CD14-positive monocyte (primary cell): ENCODE results near the gene HPSE2. TPM values are rescaled to one million over a fixed set of nuclear protein-coding genes. Genes with fewer than 3 reads are reported as not detected.
"Not testable (repeated sequence)": the region's sequence is repeated elsewhere in the genome, so short reads cannot be mapped to it uniquely, and the experiment has no call there.

Source experiments
- DNase-seq, 3 donors: peaks; one replicate each; pipeline ENCODE4 v3.0.0-alpha.2; 2011 to 2022
- H2AFZ ChIP-seq: 2 replicates; pipeline ENCODE4 v1.6.0; 2012; ENCODE audit warnings: mild to moderate bottlenecking, low read depth, low read length, inconsistent platforms; ENCODE audit not compliant: insufficient read depth, poor library complexity, severe bottlenecking
- H3K27ac ChIP-seq, 2 donors: 1 replicate in 1 of 2; 2 replicates in 1 of 2; pipeline ENCODE4 v1.5.1; 2012 to 2013; ENCODE audit warnings: low read length in 2 of 2, control low read depth in 1 of 2, inconsistent platforms in 1 of 2, low read depth in 1 of 2, mild to moderate bottlenecking in 1 of 2
- H3K27me3 ChIP-seq, 2 donors: one replicate each; pipeline versions ENCODE4 v1.6.0 to v1.6.1; 2011 to 2013; ENCODE audit warnings: low read length in 2 of 2; ENCODE audit not compliant: control insufficient read depth in 2 of 2, insufficient read depth in 2 of 2
- H3K36me3 ChIP-seq, 2 donors: replicated peaks in 1 of 2; 1 replicate in 1 of 2; 2 replicates in 1 of 2; pipeline versions ENCODE4 v1.5.1 to v1.6.1; 2012 to 2013; ENCODE audit warnings: low read length in 2 of 2, control low read depth in 1 of 2, inconsistent platforms in 1 of 2, mild to moderate bottlenecking in 1 of 2; ENCODE audit not compliant: insufficient read depth in 2 of 2, control insufficient read depth in 1 of 2
- H3K4me1 ChIP-seq, 2 donors: 1 replicate in 1 of 2; 2 replicates in 1 of 2; pipeline versions ENCODE4 v1.5.1 to v1.6.1; 2012 to 2013; ENCODE audit warnings: low read length in 2 of 2, control low read depth in 1 of 2, inconsistent platforms in 1 of 2, mild to moderate bottlenecking in 1 of 2, moderate library complexity in 1 of 2; ENCODE audit not compliant: insufficient read depth in 2 of 2, control insufficient read depth in 1 of 2
- H3K4me2 ChIP-seq: replicated peaks from 2 replicates; pipeline ENCODE3; 2012; ENCODE audit warnings: low read length, moderate library complexity, mild to moderate bottlenecking; ENCODE audit not compliant: poor library complexity, severe bottlenecking; ENCODE audit errors: extremely low read depth
- H3K4me3 ChIP-seq, 3 experiments: fragments of 200-600 bp in 1 of 3; sonication (generic) in 1 of 3; replicated peaks in 1 of 3; 1 replicate in 2 of 3; 2 replicates in 1 of 3; pipeline ENCODE4 v1.5.1; 2011 to 2013; ENCODE audit warnings: low read length in 3 of 3, mild to moderate bottlenecking in 3 of 3, control low read depth in 2 of 3, low read depth in 2 of 3, inconsistent platforms in 1 of 3, moderate library complexity in 1 of 3
- H3K79me2 ChIP-seq: 2 replicates; pipeline ENCODE4 v1.6.0; 2012; ENCODE audit warnings: mild to moderate bottlenecking, control low read depth, inconsistent platforms, low read length, moderate library complexity; ENCODE audit not compliant: insufficient read depth
- H3K9ac ChIP-seq: 2 replicates; pipeline ENCODE4 v1.6.0; 2017; ENCODE audit warnings: low read length, mild to moderate bottlenecking; ENCODE audit not compliant: insufficient read depth, poor library complexity, severe bottlenecking
- H3K9me3 ChIP-seq, 2 donors: replicated peaks in 1 of 2; 1 replicate in 1 of 2; 2 replicates in 1 of 2; pipeline versions ENCODE4 v1.5.1 to v1.6.1; 2012 to 2013; ENCODE audit warnings: low read length in 2 of 2, control low read depth in 1 of 2; ENCODE audit not compliant: control insufficient read depth in 1 of 2, insufficient read depth in 1 of 2
- H4K20me1 ChIP-seq: 2 replicates; pipeline ENCODE4 v1.6.0; 2012; ENCODE audit warnings: mild to moderate bottlenecking, low read length, control low read depth, moderate library complexity; ENCODE audit not compliant: insufficient read depth
- H3K27ac Mint-ChIP-seq, 7 donors: one replicate each; pipeline ENCODE4 v1.8.0; 2020; ENCODE audit warnings: mild to moderate bottlenecking in 7 of 7, mixed read lengths in 7 of 7, moderate library complexity in 6 of 7, inconsistent platforms in 2 of 7
- H3K27me3 Mint-ChIP-seq, 3 donors: one replicate each; pipeline ENCODE4 v1.8.0; 2021 to 2022; ENCODE audit warnings: low read depth in 3 of 3, mild to moderate bottlenecking in 3 of 3, mixed read lengths in 3 of 3, moderate library complexity in 3 of 3, inconsistent platforms in 1 of 3
- H3K36me3 Mint-ChIP-seq, 2 donors: one replicate each; pipeline ENCODE4 v1.8.0; 2020; ENCODE audit warnings: mixed read lengths in 2 of 2, inconsistent platforms in 1 of 2, mild to moderate bottlenecking in 1 of 2
- H3K4me1 Mint-ChIP-seq: one replicate; pipeline ENCODE4 v1.8.0; 2020; ENCODE audit warnings: mild to moderate bottlenecking, mixed read lengths
- H3K4me3 Mint-ChIP-seq, 2 donors: one replicate each; pipeline ENCODE4 v1.8.0; 2020; ENCODE audit warnings: mild to moderate bottlenecking in 2 of 2, mixed read lengths in 2 of 2, moderate library complexity in 1 of 2
- H3K9me3 Mint-ChIP-seq, 7 donors: one replicate each; pipeline ENCODE4 v1.8.0; 2020 to 2022; ENCODE audit warnings: mixed read lengths in 7 of 7, mild to moderate bottlenecking in 6 of 7, moderate library complexity in 6 of 7, inconsistent platforms in 2 of 7
- WGBS: methylation state at CpG from one replicate; pipeline ENCODE4 v1.1.5; 2013; ENCODE audit warnings: missing lambda C conversion rate; ENCODE audit not compliant: insufficient coverage; 5-methylcytosine and 5-hydroxymethylcytosine counted together
- intact Hi-C, 2 donors: fragments of 100-400 bp; cut with micrococcal nuclease; formaldehyde crosslinking; loops; one replicate each; pipeline versions ENCODE4 v1.15.0 to v1.15.1; 2023
- polyA plus RNA-seq, 3 donors: library from polyadenylated mRNA; depleted of rRNA in 1 of 3; unstranded in 2 of 3; stranded (reverse) in 1 of 3; fragments of 300-500 nt in 2 of 3; fragments of >200 nt in 1 of 3; fragmentation: Illumina TruSeq in 2 of 3; gene quantifications; 1 replicate in 2 of 3; 2 replicates in 1 of 3; pipeline ENCODE4 v1.2.3, GENCODE V29; 2012 to 2021
- TF ChIP-seq, protein P1 (sequence below): fragments of 200-600 bp; IDR thresholded peaks from one replicate; pipeline ENCODE4 v1.8.0; 2022; ENCODE audit warnings: antibody characterized with exemption, mild to moderate bottlenecking

The HPSE2 gene
- polyA plus RNA-seq, 3 donors: not detected

DNA sequence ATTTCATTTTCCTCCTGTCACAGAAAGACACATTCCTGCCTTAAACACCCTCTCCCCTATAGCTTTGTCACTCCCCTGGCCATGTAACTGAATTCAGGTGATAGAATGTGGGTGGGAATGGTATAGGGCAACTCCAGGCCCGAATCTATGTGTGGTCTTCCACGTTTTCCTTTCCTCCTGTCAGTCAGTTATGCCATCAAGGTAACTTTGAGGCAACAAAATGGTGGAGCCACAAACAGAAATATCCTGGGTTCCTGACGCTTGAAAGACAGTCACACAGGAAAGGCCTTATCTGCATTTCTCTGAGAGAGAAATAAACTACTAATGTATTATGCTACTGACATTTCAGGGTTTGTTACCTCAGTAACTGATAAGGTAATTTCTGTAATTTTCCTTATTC is 326.8 kb downstream of the HPSE2 start:
- Mint-ChIP-seq H3K4me1 (no peaks in the 10 kb centered on the region), H3K4me3 (no peak overlapping the region), H3K9me3 (peaks cover 0 to 3% (median 0%) of the 10 kb centered on the region in 7 donors), H3K27me3 (peaks cover 1 to 3% (median 3%) of the 10 kb centered on the region in 3 donors), H3K27ac (no peak overlapping the region), H3K36me3 (no peaks in the 10 kb centered on the region)
- Histone ChIP-seq H4K20me1 (no peaks in the 10 kb centered on the region), H3K36me3 (no peaks in the 10 kb centered on the region), H3K9me3 (no peaks in the 10 kb centered on the region), H3K27me3 (no peaks in the 10 kb centered on the region), H2AFZ (no peak overlapping the region), H3K27ac (no peak overlapping the region), H3K79me2 (no peaks in the 10 kb centered on the region), H3K4me1 (no peaks in the 10 kb centered on the region), H3K4me2 (no peak overlapping the region), H3K9ac (no peak overlapping the region), H3K4me3 (no peak overlapping the region)
- no peak for DNase-seq
- intact Hi-C loops: no loop called here
- WGBS: 86% methylated on average over 1 of the region's 3 CpGs
- TF ChIP-seq, protein P1, sequence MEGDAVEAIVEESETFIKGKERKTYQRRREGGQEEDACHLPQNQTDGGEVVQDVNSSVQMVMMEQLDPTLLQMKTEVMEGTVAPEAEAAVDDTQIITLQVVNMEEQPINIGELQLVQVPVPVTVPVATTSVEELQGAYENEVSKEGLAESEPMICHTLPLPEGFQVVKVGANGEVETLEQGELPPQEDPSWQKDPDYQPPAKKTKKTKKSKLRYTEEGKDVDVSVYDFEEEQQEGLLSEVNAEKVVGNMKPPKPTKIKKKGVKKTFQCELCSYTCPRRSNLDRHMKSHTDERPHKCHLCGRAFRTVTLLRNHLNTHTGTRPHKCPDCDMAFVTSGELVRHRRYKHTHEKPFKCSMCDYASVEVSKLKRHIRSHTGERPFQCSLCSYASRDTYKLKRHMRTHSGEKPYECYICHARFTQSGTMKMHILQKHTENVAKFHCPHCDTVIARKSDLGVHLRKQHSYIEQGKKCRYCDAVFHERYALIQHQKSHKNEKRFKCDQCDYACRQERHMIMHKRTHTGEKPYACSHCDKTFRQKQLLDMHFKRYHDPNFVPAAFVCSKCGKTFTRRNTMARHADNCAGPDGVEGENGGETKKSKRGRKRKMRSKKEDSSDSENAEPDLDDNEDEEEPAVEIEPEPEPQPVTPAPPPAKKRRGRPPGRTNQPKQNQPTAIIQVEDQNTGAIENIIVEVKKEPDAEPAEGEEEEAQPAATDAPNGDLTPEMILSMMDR: no peak

GRCh38 chr10:98908247-98908646 is 327.4 kb downstream of the HPSE2 start:
- H3K9me3 Mint-ChIP-seq, H3K4me2 ChIP-seq, H3K4me3 Mint-ChIP-seq, DNase-seq, H2AFZ ChIP-seq, H4K20me1 ChIP-seq, H3K27me3 Mint-ChIP-seq, H3K4me1 Mint-ChIP-seq, H3K9ac ChIP-seq, intact Hi-C loops, H3K9me3 ChIP-seq, H3K27ac Mint-ChIP-seq, H3K27ac ChIP-seq, H3K79me2 ChIP-seq, H3K4me3 ChIP-seq, H3K36me3 Mint-ChIP-seq, H3K4me1 ChIP-seq, H3K36me3 ChIP-seq, H3K27me3 ChIP-seq: not testable (repeated sequence)
- no CpG with 5 or more reads among the region's 8 CpGs for WGBS
